GM18505 (cell line): ENCODE data around the gene PPOX.

ENCODE experiments used
- ATAC-seq: cut with Tn5 transposase; IDR thresholded peaks from one replicate; pipeline ENCODE4 v1.9.1; 2021; ENCODE audit not compliant: unreplicated experiment
- POLR2A ChIP-seq: IDR thresholded peaks from 4 replicates; pipeline ENCODE4 v1.6.1; 2011; ENCODE audit warnings: borderline replicate concordance; ENCODE audit not compliant: insufficient read depth, insufficient read length; ENCODE audit errors: extremely low read depth

Gene PPOX

DNA sequence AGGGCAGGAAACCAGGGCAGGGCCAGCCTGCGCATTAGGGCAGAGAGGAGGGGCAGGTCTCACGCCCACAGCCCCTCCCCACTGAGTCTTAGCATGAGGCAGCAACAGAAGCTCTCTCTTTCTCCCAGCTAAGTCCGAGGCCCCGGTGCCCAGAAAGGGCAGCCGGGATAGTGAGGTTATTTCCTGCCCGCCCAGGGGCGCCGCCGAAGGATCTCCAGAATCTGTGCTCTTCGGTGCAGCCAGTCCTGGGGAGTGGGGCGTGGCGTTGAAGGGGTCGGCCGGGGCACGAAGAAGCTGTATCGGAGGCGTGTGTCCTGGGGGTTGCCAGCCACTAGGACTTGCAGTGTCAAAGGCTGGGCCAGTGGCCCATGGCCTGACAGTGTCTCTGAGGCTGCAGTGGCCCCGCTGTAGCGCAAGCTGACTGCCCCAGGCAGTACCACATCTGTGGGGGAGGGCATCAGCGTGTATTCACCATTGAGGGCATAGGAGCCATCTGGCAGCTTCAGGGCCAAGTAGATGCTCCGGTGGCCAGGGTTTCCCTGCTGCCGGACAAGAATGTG lies 24.8 kb downstream of the PPOX start:
- no peak for TF ChIP-seq POLR2A
- ATAC-seq = no peak

DNA sequence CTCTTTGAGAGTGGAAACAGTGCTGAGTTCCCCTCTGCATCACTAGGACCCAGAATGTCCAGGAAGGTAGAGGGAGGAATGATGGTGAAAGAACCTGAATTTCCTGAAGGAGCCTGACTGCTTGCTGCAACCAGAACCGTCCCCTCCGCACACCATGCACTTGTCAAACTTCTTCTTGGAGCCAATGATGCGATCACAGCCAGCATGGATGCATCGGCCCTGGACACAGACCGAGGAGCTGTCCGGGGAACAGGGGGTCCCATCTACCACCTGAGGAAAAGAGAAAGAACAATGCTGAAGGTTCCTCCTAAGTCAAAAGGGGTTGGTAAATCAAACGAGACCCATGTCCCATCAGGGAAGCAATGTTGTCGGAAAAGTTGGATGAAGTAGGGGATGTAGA lies 25.7 kb downstream of the PPOX start:
- no peak for TF ChIP-seq POLR2A
- ATAC-seq = no peak

DNA sequence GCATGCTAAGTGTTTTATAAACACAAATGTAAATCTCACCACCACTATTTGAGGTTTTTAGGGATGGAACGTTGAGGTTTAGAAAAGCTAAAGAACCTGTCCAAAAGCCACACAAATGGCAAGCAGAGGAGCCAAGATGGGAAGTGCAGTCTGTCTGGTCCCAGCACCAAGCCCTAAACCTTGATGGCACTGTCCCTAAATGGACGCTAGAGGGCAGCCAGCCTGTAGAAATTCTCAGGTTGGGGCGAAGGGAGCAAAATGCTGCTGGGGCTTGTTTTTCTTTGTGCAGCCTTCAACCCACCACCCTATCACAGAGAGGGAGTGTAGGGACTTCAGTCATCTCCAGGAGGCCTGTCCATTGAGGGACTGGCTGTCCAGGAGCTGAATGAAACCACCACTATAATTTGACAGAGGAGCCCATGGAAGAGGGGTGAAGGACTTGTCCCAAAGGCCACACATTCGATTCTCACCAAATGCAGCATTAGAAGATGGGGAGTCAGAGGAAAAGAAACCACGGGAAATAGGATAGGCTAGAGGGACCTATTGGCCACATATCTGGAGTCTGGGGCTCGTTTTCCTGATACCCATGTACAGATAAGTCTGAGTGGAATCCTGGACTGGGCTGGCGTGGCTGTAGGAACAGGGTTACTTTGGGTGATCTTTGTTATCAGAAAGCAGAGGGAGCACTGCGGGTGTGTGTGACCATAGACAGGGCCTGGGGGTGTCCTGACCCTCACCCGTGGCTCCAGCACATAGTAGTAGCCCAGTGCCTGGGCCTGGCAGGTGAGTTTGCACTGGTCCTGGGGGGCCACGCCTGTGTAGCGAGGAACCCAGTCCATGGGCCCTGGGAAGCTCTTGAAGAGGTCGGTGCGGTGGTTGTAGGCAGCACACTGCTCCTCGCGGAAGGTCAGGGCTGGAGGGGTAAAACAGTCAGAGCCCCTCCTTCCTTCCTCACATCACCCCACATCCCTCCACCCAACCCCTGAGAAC lies 26.5 kb downstream of the PPOX start:
- no peak for ATAC-seq
- no peak for TF ChIP-seq POLR2A

DNA sequence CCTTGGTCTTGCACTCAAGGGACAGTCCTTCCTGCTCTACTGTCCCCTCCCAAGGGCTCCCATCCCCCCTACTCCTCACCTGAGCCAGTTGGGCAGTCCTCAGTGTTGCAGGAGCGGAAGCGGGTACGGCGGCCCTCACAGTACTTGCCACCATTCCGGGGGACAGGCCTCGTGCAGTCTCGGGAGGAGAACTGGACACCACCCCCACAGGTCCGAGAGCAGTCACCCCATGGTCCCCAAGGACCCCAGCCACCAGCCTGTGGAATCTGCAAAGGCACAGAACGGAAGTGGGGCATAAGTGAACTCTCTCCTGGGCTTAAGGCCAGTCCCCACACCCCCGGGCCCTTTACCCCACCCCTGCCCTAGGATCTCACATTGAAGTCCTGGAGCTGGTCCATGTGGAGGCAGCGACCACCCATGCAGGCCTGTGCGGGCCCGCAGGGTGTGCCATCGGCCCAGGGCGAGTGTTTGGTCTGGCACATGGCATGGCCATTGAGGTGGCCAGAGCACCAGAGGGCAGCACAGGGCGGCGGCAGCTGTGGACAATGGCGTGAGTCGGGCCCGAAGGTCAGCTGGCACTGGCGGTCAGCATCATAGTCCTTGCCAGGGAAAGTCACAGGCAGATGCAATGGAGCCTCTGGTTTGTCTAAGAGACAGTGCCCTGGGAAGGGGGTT lies 27.5 kb downstream of the PPOX start:
- TF ChIP-seq POLR2A = no peak
- ATAC-seq = no peak

DNA sequence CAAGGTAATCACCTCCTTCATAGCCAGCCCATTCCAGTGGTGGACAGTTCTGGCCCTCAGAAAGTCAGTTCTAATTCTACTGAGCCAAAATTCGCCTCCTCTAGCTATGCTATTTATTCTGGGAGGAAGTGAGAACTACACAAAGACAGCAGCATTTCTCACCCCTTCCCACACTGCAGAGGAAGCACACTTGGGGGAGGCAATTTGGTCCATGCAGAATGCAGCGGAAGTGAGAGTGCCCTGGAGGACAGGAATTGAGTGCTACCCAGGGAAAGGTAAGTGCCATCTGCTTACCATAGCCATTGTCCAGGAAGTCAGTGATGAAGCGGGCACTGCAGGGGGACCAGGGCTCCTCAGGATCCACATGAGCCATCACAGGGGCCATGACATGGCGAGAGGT lies 28.9 kb downstream of the PPOX start:
- peak; percentile 17 for TF ChIP-seq POLR2A
- ATAC-seq = peak; percentile 55

DNA sequence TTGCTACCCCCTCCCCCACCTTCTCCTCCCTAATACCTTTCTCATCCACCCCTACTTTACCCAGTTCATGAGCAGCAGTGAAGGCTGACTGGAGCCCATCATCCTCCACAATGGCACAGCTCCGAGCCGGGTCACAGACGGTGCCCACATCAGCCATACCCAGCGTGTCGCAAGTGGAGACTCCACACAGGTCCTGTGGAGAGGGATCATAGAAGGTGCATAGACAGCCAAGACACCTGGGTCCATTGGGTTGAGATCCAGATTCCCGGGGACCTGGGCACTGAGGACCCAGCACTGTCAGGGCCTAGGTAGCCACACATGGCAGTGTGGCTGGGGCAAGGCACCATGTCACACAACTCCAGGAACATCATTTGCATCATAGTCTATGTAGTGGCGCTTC lies 29.9 kb downstream of the PPOX start:
- no peak for TF ChIP-seq POLR2A
- ATAC-seq = no peak

DNA sequence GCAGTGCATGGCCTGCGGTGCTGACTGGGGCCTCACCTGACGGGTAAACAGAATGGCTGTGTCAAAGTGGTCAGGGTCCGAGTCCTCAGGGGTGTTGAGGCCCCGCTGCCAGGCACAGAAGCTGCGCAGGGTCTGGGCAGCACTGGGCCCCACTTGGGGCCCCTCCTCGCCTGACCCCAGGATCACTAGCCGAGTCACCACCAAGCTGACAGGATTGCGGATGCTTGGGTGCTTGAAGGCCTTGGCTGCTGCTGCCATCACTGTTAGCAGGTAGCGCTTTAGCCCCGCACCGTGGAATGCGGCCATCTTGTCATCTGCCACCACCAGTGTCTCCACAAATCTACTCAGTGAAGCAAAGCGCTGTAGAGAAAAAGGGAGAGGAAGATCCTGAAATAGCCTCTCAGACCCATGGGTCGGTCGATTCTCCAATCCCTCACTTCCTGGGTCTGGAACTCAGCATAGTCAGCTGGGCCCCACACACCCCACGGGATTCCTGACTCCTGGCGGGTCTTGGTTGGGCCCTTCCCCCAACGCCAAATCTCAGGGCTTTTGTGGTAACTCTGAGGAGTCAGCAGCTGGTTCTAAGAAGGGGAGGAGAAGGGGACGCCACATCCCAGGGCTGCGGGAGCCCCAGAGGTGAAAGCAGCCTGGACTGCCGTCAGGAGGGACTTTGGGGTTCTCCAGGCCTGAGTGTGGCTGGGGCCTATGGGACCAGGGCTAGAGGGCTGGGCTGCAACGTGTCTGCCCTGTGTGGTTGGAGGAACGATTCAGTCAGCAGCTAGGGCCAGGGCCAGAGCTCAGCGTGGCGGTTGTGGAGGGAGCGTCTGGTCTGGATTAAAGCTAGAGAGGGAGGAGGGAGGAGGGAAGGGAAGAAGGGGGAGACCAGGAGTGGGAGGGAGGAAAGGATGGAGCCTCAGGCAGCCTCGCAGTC lies 30.6 kb downstream of the PPOX start:
- ATAC-seq = no peak
- no peak for TF ChIP-seq POLR2A

DNA sequence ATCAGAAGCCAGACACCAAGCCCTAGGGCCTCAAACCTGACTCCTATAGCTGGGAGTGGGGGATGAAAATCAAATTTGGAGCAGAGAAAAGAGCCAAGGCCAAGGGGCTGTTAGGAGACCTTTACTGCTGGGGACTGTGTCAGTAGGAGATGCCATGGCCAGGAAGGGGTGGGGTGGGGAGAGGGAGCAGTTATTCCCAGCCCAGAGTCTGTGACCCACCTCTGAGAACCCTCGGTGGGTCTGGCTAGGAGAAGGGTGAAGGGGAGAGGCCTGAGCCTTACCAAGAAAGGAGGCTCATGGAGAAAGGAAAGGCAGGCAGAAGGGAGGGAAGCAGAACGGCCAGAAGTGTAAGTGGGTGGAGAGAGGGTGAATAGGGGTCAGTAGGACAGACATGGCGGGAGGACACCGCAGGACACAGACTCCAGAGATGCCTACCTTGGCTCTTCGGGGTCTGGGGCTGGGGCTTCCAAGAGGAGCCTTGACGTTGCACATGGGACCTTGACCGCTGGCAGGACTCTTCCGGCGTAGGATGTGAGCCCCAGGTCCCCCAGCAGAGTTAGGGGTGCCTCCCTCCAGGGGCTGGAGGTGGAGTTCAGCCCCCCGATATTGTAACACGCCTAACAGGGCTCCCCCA lies 31.5 kb downstream of the PPOX start:
- TF ChIP-seq POLR2A = no peak
- no peak for ATAC-seq

DNA sequence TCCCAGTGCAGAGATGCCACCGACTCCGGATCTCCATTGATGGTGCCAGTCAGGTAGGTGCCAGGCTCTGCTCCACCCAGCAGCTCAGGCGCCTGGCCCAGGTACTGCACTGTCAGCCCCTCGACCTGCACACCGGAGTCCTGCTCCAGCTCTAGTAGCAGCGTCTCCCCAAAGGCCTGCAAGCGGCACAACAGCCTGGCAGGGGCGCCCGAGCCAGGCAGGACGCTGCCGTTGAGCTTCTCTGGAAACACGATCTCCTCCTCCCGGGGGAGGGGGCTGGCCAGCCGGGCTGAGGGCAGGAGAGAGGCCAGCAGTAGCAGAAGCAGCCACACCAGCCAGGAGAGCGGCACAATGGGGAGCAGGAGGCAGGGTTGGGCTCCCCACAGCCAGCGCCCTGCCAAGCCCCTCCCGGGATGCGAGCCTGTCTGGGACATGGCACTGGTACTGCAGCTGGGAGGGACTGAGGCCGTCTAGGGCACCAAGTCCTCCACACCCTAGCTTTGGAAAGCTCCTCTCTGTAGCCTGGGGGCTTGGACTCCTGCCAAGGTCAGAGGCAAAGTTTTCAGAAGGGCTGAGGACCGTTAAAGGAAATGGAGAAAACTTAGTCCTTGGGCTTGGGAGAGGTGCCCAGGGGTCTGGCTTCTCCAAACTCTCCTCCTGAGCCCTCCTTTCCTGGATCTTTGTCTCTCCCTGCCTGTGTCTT lies 32.1 kb downstream of the PPOX start:
- no peak for ATAC-seq
- no peak for TF ChIP-seq POLR2A

DNA sequence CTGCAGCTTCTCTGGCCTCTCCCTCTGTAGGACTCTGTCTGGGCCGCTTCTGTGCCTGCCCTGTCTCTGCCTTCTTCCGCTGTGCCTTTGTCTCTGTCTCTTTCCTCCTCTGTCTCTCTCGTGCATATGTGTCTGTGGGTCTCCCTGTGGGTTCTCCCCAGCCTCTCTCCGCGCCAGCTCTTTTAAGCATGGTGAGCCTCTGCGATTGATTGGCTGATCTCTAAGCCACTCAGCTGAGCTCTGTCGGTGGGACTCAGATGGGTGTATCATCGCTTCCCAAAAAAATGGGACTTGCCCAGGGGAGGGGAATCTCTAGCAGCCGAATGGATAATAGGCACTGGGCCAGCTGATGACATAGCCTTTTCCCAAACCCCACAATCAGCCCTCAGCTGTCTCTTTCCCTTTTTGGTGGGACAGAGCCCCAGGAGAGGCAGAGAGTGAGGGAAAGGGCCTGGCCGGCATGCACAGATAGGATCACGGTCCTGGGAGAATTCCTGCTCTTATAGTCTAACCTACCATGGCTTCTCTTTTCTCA lies 32.7 kb downstream of the PPOX start, which contains the start of gene ADAMTS4:
ADAMTS4 (minus strand) TSS at position 158 of the 535 bp plus-strand sequence. CDS start 427 bp downstream, outside the sequence.
- no peak for ATAC-seq
- TF ChIP-seq POLR2A = no peak

DNA sequence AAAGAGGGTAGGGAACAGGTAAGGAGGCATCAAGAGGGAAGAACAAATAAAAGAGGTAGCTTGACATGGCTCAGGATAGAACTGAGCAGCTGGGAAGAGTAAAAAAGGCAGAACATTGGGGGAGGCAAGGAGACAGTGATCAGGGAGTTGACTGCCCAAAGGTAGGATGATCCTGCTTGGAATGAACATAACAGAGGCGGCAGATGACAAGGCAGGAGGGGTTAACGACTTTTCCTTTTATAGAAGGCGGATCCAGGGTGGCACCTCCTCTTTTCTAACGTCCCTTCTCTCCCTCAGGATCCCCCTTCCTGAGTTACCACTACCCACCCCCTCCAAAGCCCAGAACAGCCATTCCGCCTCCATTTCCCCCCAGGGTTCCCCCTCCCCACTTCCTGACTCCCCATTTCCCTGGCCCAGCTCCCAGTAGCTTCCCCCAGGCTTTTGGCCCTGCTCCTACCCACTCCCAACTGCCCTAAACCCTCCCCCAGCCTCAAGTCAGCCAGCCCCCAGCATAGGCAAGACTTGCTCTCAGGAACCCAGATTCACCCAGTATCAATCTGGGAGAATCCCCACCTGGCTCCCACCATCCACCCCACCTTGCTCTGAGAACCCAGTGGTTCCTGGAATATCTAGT lies 33.4 kb downstream of the PPOX start:
- TF ChIP-seq POLR2A = no peak
- ATAC-seq = no peak
